Fibroblast of skin of abdomen (primary cell): ENCODE data around the gene HELQ.
"Not testable (repeated sequence)": the region's sequence is repeated elsewhere in the genome, so short reads cannot be mapped to it uniquely, and the experiment has no call there.

Experiments used
- DNase-seq: peaks from one replicate; pipeline ENCODE4 v3.0.0-alpha.2; 2013

The HELQ gene

GRCh38 chr4:83438719-83439118, 16.9 kb downstream of the HELQ start:
- no peak for DNase-seq

GRCh38 chr4:83436680-83437079, 18.9 kb downstream of the HELQ start:
- no peak for DNase-seq

- no peak for DNase-seq
Measured at GRCh38 chr4:83431200-83431599, 24.4 kb downstream of the HELQ start.

- DNase-seq = no peak
Measured at GRCh38 chr4:83418211-83418610, 37.4 kb downstream of the HELQ start.

- no peak for DNase-seq
Measured at GRCh38 chr4:83417566-83417965, 38.1 kb downstream of the HELQ start.

- DNase-seq = no peak
Measured at GRCh38 chr4:83413676-83414075, 41.9 kb downstream of the HELQ start.

GRCh38 chr4:83408908-83409307, 46.7 kb downstream of the HELQ start:
- no peak for DNase-seq

- DNase-seq = no peak
Measured at GRCh38 chr4:83405844-83406816, 49.5 kb downstream of the HELQ start.

- DNase-seq = not testable (repeated sequence)
Measured at GRCh38 chr4:83398158-83398557, 57.5 kb downstream of the HELQ start.

- no peak for DNase-seq
Measured at GRCh38 chr4:83393908-83394307, 61.7 kb downstream of the HELQ start.

- no peak for DNase-seq
Measured at GRCh38 chr4:83392562-83392961, 63.1 kb downstream of the HELQ start.

GRCh38 chr4:83390944-83391343, 64.7 kb downstream of the HELQ start:
- DNase-seq = no peak

GRCh38 chr4:83389756-83390505, 65.7 kb downstream of the HELQ start:
- no peak for DNase-seq

GRCh38 chr4:83389037-83389720, 66.4 kb downstream of the HELQ start:
- DNase-seq = no peak

GRCh38 chr4:83388313-83388676, 67.3 kb downstream of the HELQ start:
- DNase-seq = no peak

GRCh38 chr4:83387476-83388312, 67.9 kb downstream of the HELQ start:
- DNase-seq = no peak

GRCh38 chr4:83387012-83387411, 68.6 kb downstream of the HELQ start:
- no peak for DNase-seq

GRCh38 chr4:83382850-83383249, 72.8 kb downstream of the HELQ start:
- no peak for DNase-seq

- DNase-seq = no peak
Measured at GRCh38 chr4:83381173-83381572, 74.5 kb downstream of the HELQ start.

GRCh38 chr4:83378419-83378818, 77.2 kb downstream of the HELQ start:
- DNase-seq = no peak

GRCh38 chr4:83372931-83373330, 82.7 kb downstream of the HELQ start:
- DNase-seq = no peak

- DNase-seq = no peak
Measured at GRCh38 chr4:83371936-83372335, 83.7 kb downstream of the HELQ start.
